ENCODE results near the gene RPS6KA2.

The RPS6KA2 gene

DNA sequence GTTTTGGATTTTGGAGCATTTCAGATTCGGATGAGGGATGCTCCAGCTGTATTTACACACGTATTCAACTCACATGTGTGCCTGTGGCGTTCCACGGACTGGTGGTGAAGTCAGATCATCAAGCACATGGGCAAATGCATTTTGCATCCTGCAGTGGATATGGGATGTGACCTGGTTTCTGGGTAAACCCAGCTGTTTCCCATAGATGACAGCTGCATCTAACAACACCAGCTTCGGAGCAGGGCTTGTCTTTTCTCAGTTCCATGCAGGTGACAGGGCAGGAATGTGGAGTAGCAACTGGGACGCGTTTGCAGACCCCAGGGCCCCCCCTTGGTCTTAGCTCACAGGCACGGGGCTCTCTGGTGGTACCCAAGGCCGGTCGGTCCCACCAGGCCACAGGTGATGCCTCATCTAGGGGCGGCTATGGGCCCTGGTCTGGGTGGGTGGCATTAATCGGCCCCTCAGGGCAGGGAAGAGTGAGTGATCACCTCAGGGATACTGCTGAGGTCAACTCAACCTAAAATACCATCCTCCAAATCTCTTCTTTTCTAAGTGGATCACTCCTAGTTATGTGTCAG lies 123.8 kb downstream of the RPS6KA2 start:
- no peak for DNase-seq (ENCODE audit: low spot score)

DNA sequence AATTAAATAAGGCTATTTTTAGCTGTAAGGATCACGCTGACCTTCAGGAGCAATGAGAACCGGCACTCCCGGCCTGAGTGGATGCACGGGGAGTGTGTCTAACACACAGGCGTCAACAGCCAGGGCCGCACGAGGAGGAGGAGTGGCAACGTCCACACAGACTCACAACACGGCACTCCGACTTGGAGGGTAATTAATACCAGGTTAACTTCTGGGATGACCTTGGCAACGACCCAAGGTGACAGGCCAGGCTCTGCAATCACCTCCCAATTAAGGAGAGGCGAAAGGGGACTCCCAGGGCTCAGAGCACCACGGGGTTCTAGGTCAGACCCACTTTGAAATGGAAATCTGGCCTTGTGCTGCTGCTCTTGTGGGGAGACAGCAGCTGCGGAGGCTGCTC lies 124.6 kb downstream of the RPS6KA2 start:
- no peak for DNase-seq (ENCODE audit: low spot score)

- DNase-seq (ENCODE audit: low spot score): no peak
These were observed 125.8 kb downstream of the RPS6KA2 start for GRCh38 chr6:166501246-166501645.

- no peak for DNase-seq (ENCODE audit: low spot score)
These were observed 126.8 kb downstream of the RPS6KA2 start for GRCh38 chr6:166500246-166500645.

DNA sequence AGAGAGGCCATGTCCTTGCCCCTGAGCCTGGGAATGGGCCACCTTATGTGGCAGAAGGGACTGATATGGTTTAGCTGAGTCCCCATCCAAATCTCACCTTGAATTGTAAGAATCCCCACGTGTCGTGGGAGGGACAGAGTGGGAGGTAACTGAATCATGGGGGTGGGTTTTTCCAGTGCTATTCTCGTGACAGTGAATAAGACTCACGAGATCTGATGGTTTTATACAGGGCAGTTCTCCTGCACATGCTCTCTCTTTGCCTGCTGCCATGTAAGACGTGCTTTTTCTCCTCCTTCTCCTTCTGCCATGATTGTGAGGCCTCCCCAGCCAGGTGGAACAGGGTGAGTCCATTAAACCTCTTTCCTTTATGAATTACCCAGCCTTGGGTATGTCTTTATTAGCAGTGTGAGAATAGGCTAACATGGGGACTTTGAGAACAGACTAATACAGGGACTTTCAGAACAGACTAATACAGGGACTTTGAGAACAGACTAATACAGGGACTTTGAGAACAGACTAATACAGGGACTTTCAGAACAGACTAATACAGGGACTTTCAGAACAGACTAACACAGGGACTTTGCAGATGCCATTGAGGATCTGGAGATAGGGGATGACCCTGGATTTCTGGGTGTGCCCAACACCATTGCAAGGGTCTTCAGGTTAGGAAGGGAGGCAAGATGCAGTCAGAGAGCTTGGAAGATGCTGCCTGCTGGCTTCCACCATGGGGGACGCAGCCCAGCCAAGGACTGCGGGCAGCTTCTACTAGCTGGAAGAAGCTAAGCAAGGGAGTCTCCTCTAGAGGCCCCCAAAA lies 127.5 kb downstream of the RPS6KA2 start:
- DNase-seq (ENCODE audit: low spot score): no peak

DNA sequence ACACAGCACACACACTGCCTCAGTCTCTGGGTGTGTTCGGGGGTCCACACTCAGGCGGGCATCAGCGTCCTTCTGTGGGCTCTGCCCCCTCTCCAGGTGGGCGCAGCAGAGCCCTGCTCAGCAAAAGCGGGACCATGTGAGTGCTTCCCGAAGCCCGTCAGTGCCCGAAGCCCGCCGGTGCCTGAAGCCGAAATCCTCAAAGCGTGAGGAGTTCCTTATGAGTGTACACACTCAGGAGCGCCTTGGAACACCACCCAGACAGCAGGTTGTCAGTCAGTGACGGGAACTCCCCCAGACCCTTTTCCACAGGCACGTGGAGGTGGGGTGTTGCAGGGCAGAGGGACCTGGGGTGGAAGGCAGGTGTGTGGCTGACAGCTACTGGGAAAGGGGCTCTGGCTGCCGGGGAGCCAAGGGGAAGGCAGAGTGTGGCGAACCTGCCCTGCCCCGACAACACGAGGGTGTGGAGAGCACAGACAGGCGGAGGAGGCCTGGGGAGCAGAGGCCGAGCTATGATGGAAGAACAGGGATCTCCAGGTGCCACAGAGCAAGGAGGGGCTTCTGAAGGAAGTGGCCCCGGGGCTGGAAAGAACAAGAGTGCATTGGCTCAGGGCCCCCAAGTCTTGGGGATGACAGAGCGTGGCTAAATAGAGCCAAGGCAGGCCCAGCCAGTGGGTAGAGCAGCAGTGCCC lies 128.2 kb downstream of the RPS6KA2 start:
- DNase-seq (ENCODE audit: low spot score): no peak

DNA sequence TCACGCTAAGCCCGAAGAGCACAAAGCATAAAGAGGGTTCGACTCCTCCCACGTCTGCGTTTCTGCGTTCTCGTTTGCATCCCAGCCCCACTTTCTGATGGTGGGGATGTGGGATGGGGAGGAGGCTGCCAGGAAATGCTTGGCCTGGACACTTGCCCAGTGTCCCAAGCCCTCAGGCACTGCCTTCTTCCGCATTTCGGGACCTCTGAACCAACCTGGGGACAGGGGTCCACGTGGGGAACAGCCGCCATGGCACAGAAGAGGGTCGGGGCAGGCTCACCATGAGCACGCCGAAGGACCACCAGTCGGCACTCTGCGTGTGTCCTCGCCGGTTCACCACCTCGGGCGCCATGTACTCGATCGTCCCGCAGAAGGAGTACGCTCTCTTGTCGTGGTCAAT lies 128.8 kb downstream of the RPS6KA2 start:
- no peak for DNase-seq (ENCODE audit: low spot score)

- no peak for DNase-seq (ENCODE audit: low spot score)
These were observed 129.8 kb downstream of the RPS6KA2 start for GRCh38 chr6:166497087-166497899.

GRCh38 chr6:166496460-166496859 lies 130.6 kb downstream of the RPS6KA2 start:
- DNase-seq (ENCODE audit: low spot score): no peak

- no peak for DNase-seq (ENCODE audit: low spot score)
These were observed 131.3 kb downstream of the RPS6KA2 start for GRCh38 chr6:166495487-166496314.

DNA sequence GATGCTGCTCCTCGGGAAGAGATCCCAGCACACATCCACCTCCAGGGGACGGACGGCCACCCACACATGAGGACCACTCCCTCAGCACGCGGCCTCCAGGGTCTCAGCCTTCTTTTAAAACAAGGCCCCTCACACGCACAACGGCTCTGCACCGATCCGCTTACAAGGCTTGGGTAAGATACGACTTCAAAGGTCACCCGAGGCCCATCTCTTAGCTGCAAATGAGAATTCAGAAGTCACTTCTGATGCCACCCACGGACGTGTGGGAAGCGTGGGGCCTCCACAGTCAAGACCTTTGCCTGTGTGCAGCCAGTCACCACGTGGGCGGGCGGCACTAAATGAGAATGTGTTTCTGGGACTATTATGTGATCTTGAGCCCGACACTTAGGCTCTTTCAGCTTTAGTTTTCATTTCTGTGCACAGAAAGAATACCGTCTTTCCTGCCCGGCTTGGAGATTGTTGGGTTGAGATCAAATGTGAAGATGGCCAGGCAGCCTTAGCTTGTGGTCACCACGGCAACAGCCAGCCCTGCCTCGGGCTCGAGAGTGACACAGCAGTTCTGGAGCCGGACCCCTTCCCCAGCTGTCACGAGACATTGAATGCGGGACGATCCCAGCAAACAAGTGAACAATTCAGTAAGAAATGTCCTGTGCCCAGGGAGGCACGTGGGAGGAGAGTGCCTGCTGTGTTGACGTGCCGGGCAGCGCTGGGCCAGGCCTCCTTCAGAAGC lies 132.1 kb downstream of the RPS6KA2 start:
- peak; percentile 46 for DNase-seq (ENCODE audit: low spot score)

GRCh38 chr6:166494101-166494441 lies 133.0 kb downstream of the RPS6KA2 start:
- no peak for DNase-seq (ENCODE audit: low spot score)

DNA sequence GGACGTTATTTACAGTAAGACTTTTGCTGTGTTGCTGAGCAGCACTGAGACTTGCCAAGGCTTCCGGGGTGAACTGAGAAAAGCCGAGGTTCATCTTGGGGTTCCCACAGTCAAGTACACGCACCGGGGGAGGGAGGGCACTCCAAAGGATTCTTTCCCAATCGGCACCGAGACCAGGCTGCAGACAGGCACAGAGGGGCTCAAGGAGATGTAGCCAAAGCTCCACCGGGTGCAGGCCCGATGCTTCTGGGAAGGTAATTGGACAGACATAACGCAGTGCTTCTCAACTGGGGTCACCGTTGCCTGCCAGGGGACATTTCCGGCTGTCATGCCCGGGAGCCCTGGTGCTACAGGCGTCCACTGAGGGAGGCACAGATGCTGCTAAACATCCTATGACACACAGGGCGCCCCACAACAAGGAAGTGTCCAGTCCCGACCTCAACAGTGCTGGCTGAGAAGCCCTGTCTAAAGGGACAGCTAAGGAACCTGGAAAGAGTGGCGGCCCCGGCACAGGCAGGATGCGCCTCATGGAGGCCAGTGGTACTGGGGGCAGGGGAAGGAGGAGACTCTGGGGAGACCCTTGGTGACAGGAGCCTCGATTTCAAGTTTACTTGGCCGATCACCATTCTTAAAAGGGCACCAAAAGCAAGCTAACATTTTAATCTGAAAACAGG lies 133.5 kb downstream of the RPS6KA2 start:
- no peak for DNase-seq (ENCODE audit: low spot score)

GRCh38 chr6:166492092-166492741 lies 134.8 kb downstream of the RPS6KA2 start:
- DNase-seq (ENCODE audit: low spot score): peak; percentile 30

DNA sequence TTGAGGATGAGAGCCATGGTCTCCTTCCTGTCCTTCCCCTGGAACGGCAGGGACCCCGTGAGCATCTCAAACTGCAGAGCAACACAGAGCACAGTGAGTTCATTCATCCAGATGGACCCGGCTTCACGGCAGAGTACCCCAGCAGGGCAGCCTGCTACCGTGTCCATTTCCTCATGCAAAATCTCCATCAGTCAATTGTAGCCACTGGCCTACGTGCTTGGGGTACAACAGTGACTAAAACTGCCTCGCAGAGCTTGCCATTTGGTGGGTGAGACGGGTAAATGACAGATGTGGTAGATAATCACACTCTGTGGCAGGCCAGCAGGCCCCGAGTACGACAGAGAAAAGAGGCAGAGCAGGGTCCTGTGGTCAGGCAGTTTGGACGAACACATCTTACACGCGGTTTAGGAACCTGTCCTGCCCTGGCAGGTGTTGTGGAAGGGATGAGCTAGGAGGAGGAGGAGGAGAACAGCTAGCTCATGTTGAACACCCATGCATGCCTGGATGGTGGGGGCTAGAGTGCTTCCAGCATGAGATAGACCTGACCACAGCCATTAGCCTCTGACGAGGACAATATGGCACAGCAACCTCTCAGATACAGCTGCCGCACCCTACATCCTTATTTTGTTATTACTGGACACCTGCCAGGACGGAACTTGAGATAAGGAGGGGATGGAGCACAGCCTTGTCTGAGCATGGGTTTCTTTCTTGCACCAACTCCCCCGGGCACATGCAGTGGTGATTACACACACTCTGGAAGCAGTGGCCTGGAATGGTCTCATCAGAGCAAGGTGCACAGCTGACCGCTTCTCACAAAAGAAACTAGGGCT lies 136.2 kb downstream of the RPS6KA2 start:
- peak; percentile 85 for DNase-seq (ENCODE audit: low spot score)

GRCh38 chr6:166489301-166490155 lies 137.5 kb downstream of the RPS6KA2 start:
- no peak for DNase-seq (ENCODE audit: low spot score)

DNA sequence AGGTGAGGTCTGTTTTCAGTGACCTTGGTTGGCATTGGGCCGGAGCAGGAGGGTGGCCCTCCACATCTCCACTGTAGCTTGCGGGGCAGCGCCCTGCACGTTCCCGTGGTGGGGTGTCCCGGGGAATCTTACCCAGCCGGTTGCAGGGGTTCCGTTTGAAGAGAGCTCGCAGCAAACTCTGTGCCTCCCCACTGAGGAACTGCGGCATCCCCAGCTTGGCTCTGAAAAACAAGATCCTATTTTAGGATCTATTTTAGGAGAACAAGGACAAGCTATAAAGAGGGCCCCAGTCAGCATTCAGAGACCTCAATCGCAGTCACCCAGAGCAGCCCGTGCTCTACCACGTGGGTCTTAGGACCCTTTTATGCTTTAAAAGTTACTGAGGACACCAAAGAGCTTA lies 138.3 kb downstream of the RPS6KA2 start:
- no peak for DNase-seq (ENCODE audit: low spot score)

Measured in SK-N-DZ (cell line).